Measurements from ENCODE around the gene SCN2A.

Gene SCN2A

GRCh38 chr2:165239230-165239629 lies at the start of gene SCN2A:
Gene SCN2A (plus strand): TSS chr2:165239414. CDS start chr2:165295824, 56,410 bp downstream.
- peak in 1 of 2 experiments; percentile 52 for DNase-seq

- no peak for DNase-seq
Observed at GRCh38 chr2:165191096-165191728, 48.0 kb upstream of the SCN2A start.

GRCh38 chr2:165192729-165193128 lies 46.5 kb upstream of the SCN2A start:
- DNase-seq = no peak

- DNase-seq = no peak
Observed at GRCh38 chr2:165193178-165193777, 45.9 kb upstream of the SCN2A start.

- no peak for DNase-seq
Observed at GRCh38 chr2:165196411-165196810, 42.8 kb upstream of the SCN2A start.

- DNase-seq = no peak
Observed at GRCh38 chr2:165197346-165197745, 41.9 kb upstream of the SCN2A start.

- DNase-seq = no peak
Observed at GRCh38 chr2:165198181-165198580, 41.0 kb upstream of the SCN2A start.

- DNase-seq = no peak
Observed at GRCh38 chr2:165202239-165202638, 37.0 kb upstream of the SCN2A start.

GRCh38 chr2:165203689-165204559 lies 35.3 kb upstream of the SCN2A start, which contains the start of gene SCN3A:
Gene SCN3A (minus strand): TSS chr2:165204050. CDS start chr2:165176394, 27,656 bp downstream.
- DNase-seq = peak; percentile 1 to 45

- no peak for DNase-seq
Observed at GRCh38 chr2:165205865-165206264, 33.3 kb upstream of the SCN2A start.

- no peak for DNase-seq
Observed at GRCh38 chr2:165208094-165208493, 31.1 kb upstream of the SCN2A start.

- no peak for DNase-seq
Observed at GRCh38 chr2:165214093-165214492, 25.1 kb upstream of the SCN2A start.

- DNase-seq = no peak
Observed at GRCh38 chr2:165219481-165219880, 19.7 kb upstream of the SCN2A start.

- no peak for DNase-seq
Observed at GRCh38 chr2:165224941-165225340, 14.3 kb upstream of the SCN2A start.

- DNase-seq = no peak
Observed at GRCh38 chr2:165227571-165227970, 11.6 kb upstream of the SCN2A start.

GRCh38 chr2:165237056-165237455 lies 2.2 kb upstream of the SCN2A start:
- DNase-seq = no peak

GRCh38 chr2:165238295-165238694 lies 919 bp upstream of the SCN2A start:
- no peak for DNase-seq

GRCh38 chr2:165239856-165240515 lies 772 bp downstream of the SCN2A start:
- DNase-seq = no peak

GRCh38 chr2:165240916-165241315 lies 1.7 kb downstream of the SCN2A start:
- DNase-seq = no peak

GRCh38 chr2:165245081-165245793 lies 6.0 kb downstream of the SCN2A start:
- no peak for DNase-seq

- no peak for DNase-seq
Observed at GRCh38 chr2:165248238-165248637, 9.0 kb downstream of the SCN2A start.

GRCh38 chr2:165251366-165251765 lies 12.2 kb downstream of the SCN2A start:
- no peak for DNase-seq

GRCh38 chr2:165253178-165253577 lies 14.0 kb downstream of the SCN2A start:
- no peak for DNase-seq

Data from SW 1271 (cell line).